Ovary (tissue), 9 donors: ENCODE measurements around the gene DIS3. TPM values are rescaled to one million over a fixed set of nuclear protein-coding genes. Genes with fewer than 3 reads are reported as not detected.
A peak's percentile ranks its signal among the peaks of the same experiment; 100 is the strongest.
"Not testable (repeated sequence)": the region's sequence is repeated elsewhere in the genome, so short reads cannot be mapped to it uniquely, and the experiment has no call there.

Experiments
- DNase-seq, 5 donors: peaks; one replicate each; pipeline ENCODE4 v3.0.0-alpha.2; 2019 to 2020
- H3K27ac ChIP-seq, 2 donors: fragments of 200-600 bp; one replicate each; pipeline versions ENCODE4 v1.5.1 to v1.8.0; 2019 to 2022
- H3K27me3 ChIP-seq: fragments of 200-600 bp; one replicate; pipeline ENCODE4 v1.8.0; 2022
- H3K36me3 ChIP-seq: fragments of 200-600 bp; sonication (generic); one replicate; pipeline ENCODE4 v1.5.1; 2019
- H3K4me1 ChIP-seq: one replicate; pipeline ENCODE4 v1.8.1; 2013; ENCODE audit warnings: mild to moderate bottlenecking, moderate library complexity; ENCODE audit not compliant: insufficient read depth
- H3K4me3 ChIP-seq: fragments of 200-600 bp; sonication (generic); one replicate; pipeline ENCODE4 v1.5.1; 2017
- H3K9me3 ChIP-seq, 2 donors: fragments of 200-600 bp in 1 of 2; sonication (generic) in 1 of 2; one replicate each; pipeline versions ENCODE4 v1.5.1 to v1.8.1; 2013 to 2019; ENCODE audit warnings: mild to moderate bottlenecking in 1 of 2, moderate library complexity in 1 of 2
- CTCF ChIP-seq, 3 donors: fragments of 450-650 bp in 2 of 3; fragments of 200-600 bp in 1 of 3; IDR thresholded peaks; one replicate each; pipeline versions ENCODE4 v1.5.1 to v1.8.0; 2016 to 2022; ENCODE audit warnings: antibody characterized with exemption in 3 of 3, mild to moderate bottlenecking in 1 of 3
- EP300 ChIP-seq: sonication (generic); formaldehyde crosslinking; IDR thresholded peaks from one replicate; pipeline ENCODE4 v1.6.1; 2017; ENCODE audit warnings: antibody characterized with exemption
- POLR2A ChIP-seq: fragments of 450-650 bp; IDR thresholded peaks from one replicate; pipeline ENCODE4 v1.6.1; 2017; ENCODE audit warnings: antibody characterized with exemption, mild to moderate bottlenecking, moderate library complexity
- WGBS, 3 donors: extraction: QIAGEN DNeasy Blood & Tissue Kit in 1 of 3; methylation state at CpG; one replicate each; pipeline versions ENCODE4 v1.1.5 to v1.1.7; 2013 to 2017; 5-methylcytosine and 5-hydroxymethylcytosine counted together
- intact Hi-C, 4 donors: fragments of 100-400 bp; cut with DNase I; formaldehyde crosslinking; loops; one replicate each; pipeline versions ENCODE4 v1.11.0 to v1.15.1; 2022 to 2023
- polyA plus RNA-seq, 2 donors: library from polyadenylated mRNA; stranded (reverse); fragments of 200-250 nt in 1 of 2; fragments of 350-450 nt in 1 of 2; fragmentation: Illumina TruSeq in 1 of 2; extraction: RNeasy Lipid Tissue Mini Kit (QIAGEN cat#74804) in 1 of 2; gene quantifications; one replicate each; pipeline ENCODE4 v1.2.3, GENCODE V29; 2013 to 2014
- total RNA-seq, 7 donors: library from RNA; depleted of rRNA in 2 of 7; stranded (reverse); fragments of >200 nt in 2 of 7; fragmentation: NEBNext Ultra II Directional in 3 of 7; extraction: Animal tissue kit (Norgen Biotek cat#: 25700) in 3 of 7; gene quantifications; one replicate each; pipeline versions ENCODE4 v1.1.0 to v1.2.4, GENCODE V29; 2016 to 2023
- donor health status: DM: no; HTN: no; CAD: no; lungs with moderate emphysema.
- donor health status: DM: no; HTN: no; CAD: no.
- donor health status: Bipolar disorder and iron deficiency.
- donor health status: DM: yes; HTN: yes; CAD: no.
- donor health status: DM: no; HTN: no; CAD: no.
- donor health status: DM: yes; HTN: yes; CAD: no.

Gene DIS3
- total and polyA plus RNA-seq, 9 donors, result 10.7 to 30.3 (median 26.4) TPM

- DNase-seq, result no peak
- TF ChIP-seq POLR2A, result no peak
- no peak for TF ChIP-seq EP300
- no peak for TF ChIP-seq CTCF (IDR thresholded peaks at IDR 0.05)
- no peaks in the 10 kb centered on the region for H3K9me3 ChIP-seq
- H3K4me1 ChIP-seq, result no peaks in the 10 kb centered on the region
- 51 to 54% (median 52%) methylated on average over 3 of the region's 3 CpGs for WGBS, 3 donors
- no peak overlapping the region for H3K4me3 ChIP-seq
- no peaks in the 10 kb centered on the region for H3K36me3 ChIP-seq
- no peak overlapping the region for H3K27ac ChIP-seq
- intact Hi-C loops, result no loop called here
- H3K27me3 ChIP-seq, result no peaks in the 10 kb centered on the region
Measured at GRCh38 chr13:72798817-72799216, 17.1 kb upstream of the DIS3 start.

GRCh38 chr13:72792640-72793039 is 10.9 kb upstream of the DIS3 start:
- Histone ChIP-seq H3K27ac (no peak overlapping the region), H3K36me3 (no peaks in the 10 kb centered on the region), H3K4me1 (no peaks in the 10 kb centered on the region), H3K9me3 (no peaks in the 10 kb centered on the region), H3K4me3 (no peak overlapping the region), H3K27me3 (no peaks in the 10 kb centered on the region)
- TF ChIP-seq CTCF (IDR thresholded peaks at IDR 0.05) (no peak), EP300 (no peak), POLR2A (no peak)
- WGBS, 3 donors, result 93 to 95% (median 93%) methylated on average over 2 of the region's 2 CpGs
- DNase-seq, result no peak
- intact Hi-C loops, result no loop called here

GRCh38 chr13:72788831-72789230 is 7.1 kb upstream of the DIS3 start:
- no peaks in the 10 kb centered on the region for H3K4me1 ChIP-seq
- no peaks in the 10 kb centered on the region for H3K9me3 ChIP-seq
- no peak for DNase-seq
- TF ChIP-seq POLR2A, result no peak
- no peak for TF ChIP-seq EP300
- no peak for TF ChIP-seq CTCF (IDR thresholded peaks at IDR 0.05)
- no peaks in the 10 kb centered on the region for H3K27me3 ChIP-seq
- no peak overlapping the region for H3K4me3 ChIP-seq
- intact Hi-C loops, result no loop called here
- WGBS, 3 donors, result 84 to 89% (median 88%) methylated on average over 1 of the region's 1 CpG
- H3K27ac ChIP-seq, result no peak overlapping the region
- H3K36me3 ChIP-seq, result no peaks in the 10 kb centered on the region

- H3K4me3 ChIP-seq, DNase-seq, H3K9me3 ChIP-seq, H3K4me1 ChIP-seq, H3K36me3 ChIP-seq, intact Hi-C loops, H3K27ac ChIP-seq, H3K27me3 ChIP-seq: not testable (repeated sequence)
- WGBS, 3 donors, result 93 to 97% (median 95%) methylated on average over 4 of the region's 4 CpGs
Measured at GRCh38 chr13:72784679-72785078, 3.0 kb upstream of the DIS3 start.

GRCh38 chr13:72782717-72783116 is 1.0 kb upstream of the DIS3 start:
- no peaks in the 10 kb centered on the region for H3K36me3 ChIP-seq
- 0 to 1% (median 0%) methylated on average over 7 of the region's 7 CpGs for WGBS, 3 donors
- H3K27ac ChIP-seq, result peak overlapping the region in 1 of 2 donors; percentile 60
- H3K27me3 ChIP-seq, result no peaks in the 10 kb centered on the region
- intact Hi-C loops, result no loop called here
- H3K4me3 ChIP-seq, result peak overlapping the region; percentile 98
- DNase-seq, result no peak
- TF ChIP-seq CTCF (IDR thresholded peaks at IDR 0.05) (no peak), POLR2A (no peak), EP300 (no peak)
- peaks cover 2% of the 10 kb centered on the region for H3K4me1 ChIP-seq
- no peaks in the 10 kb centered on the region for H3K9me3 ChIP-seq
